ENCODE data around the gene WSB1. TPM values are rescaled to one million over a fixed set of nuclear protein-coding genes. Genes with fewer than 3 reads are reported as not detected.

WSB1 gene
- total RNA-seq (ENCODE audit: low replicate concordance): 396 and 521 TPM in 2 replicates

DNA sequence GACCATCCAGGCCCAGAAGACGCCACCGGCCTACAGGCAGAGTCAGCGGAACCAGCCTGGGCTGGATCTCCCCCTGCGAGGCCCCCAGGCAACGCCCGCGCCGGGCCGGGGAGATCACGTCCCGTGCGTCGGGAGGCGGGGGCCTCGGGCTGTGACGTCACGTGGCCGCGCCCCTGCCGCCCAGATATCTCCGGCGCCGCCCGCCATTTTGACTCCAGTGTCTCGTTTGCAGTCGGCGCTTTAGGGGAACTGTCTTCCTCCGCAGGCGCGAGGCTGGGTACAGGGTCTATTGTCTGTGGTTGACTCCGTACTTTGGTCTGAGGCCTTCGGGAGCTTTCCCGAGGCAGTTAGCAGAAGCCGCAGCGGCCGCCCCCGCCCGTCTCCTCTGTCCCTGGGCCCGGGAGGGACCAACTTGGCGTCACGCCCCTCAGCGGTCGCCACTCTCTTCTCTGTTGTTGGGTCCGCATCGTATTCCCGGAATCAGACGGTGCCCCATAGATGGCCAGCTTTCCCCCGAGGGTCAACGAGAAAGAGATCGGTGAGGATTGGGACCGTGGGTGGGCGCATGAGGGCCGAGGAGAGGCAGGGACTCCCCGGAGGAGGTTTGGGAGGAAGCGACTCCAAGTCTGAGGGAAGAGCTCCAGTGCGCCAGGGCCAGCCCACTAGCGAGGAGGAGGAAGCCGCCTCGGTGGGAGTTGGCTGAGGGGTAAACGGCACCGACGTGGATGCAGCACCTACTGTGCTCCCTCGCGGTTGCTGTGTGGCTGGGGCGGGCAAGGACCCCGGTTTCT is at the start of gene WSB1:
Gene WSB1, plus strand, starts transcription at position 217 of the 791 bp plus-strand sequence. Its CDS starts 282 bp downstream, at position 499.
- peaks cover 50% of the 10 kb centered on the region for H3K79me2 ChIP-seq (ENCODE audit: low read depth)

GRCh38 chr17:27244491-27245223 is 49.3 kb upstream of the WSB1 start:
- no peak overlapping the region for H3K4me3 ChIP-seq
- H3K36me3 ChIP-seq: no peaks in the 10 kb centered on the region
- H3K27ac ChIP-seq: no peak overlapping the region
- no peaks in the 10 kb centered on the region for H3F3A ChIP-seq (ENCODE audit: low read depth)
- DNase-seq (ENCODE audit: low spot score): peak; percentile 33
- H3K79me2 ChIP-seq (ENCODE audit: low read depth): no peaks in the 10 kb centered on the region
- TF ChIP-seq, protein P1, sequence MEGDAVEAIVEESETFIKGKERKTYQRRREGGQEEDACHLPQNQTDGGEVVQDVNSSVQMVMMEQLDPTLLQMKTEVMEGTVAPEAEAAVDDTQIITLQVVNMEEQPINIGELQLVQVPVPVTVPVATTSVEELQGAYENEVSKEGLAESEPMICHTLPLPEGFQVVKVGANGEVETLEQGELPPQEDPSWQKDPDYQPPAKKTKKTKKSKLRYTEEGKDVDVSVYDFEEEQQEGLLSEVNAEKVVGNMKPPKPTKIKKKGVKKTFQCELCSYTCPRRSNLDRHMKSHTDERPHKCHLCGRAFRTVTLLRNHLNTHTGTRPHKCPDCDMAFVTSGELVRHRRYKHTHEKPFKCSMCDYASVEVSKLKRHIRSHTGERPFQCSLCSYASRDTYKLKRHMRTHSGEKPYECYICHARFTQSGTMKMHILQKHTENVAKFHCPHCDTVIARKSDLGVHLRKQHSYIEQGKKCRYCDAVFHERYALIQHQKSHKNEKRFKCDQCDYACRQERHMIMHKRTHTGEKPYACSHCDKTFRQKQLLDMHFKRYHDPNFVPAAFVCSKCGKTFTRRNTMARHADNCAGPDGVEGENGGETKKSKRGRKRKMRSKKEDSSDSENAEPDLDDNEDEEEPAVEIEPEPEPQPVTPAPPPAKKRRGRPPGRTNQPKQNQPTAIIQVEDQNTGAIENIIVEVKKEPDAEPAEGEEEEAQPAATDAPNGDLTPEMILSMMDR (IDR thresholded peaks at IDR 0.05): no peak
- TF ChIP-seq EZH2 (IDR thresholded peaks at IDR 0.05) (no peak), EZH2phosphoT487 (IDR thresholded peaks at IDR 0.05) (no peak)
- Mint-ChIP-seq H3K4me1 (peaks cover 8% of the 10 kb centered on the region), H3K27ac (no peak overlapping the region), H3K4me3 (no peak overlapping the region), H3K36me3 (no peaks in the 10 kb centered on the region), H3K27me3 (ENCODE audit: insufficient read depth, low read depth) (no peaks in the 10 kb centered on the region), H3K9me3 (no peaks in the 10 kb centered on the region)
- no peaks in the 10 kb centered on the region for H3K4me1 ChIP-seq
- peak overlapping the region; percentile 59 for H2AFZ ChIP-seq (replicated peaks)
- H3K9ac ChIP-seq: no peak overlapping the region
- no peak overlapping the region for H3K4me2 ChIP-seq
- H3K9me3 ChIP-seq (ENCODE audit: low read depth): no peaks in the 10 kb centered on the region
- H4K20me1 ChIP-seq (ENCODE audit: low read depth): no peaks in the 10 kb centered on the region
- no peaks in the 10 kb centered on the region for H3K27me3 ChIP-seq

More for the DNA sequence above, at the start of gene WSB1:
- Histone ChIP-seq H3K9me3 (ENCODE audit: low read depth) (no peaks in the 10 kb centered on the region), H3F3A (ENCODE audit: low read depth) (peaks cover 14% of the 10 kb centered on the region), H3K27me3 (no peaks in the 10 kb centered on the region), H4K20me1 (ENCODE audit: low read depth) (peaks cover 47% of the 10 kb centered on the region), H3K36me3 (peaks cover 5% of the 10 kb centered on the region), H3K4me1 (peaks cover 18% of the 10 kb centered on the region), H3K4me3 (peak within 1 kb of the TSS; percentile 89), H3K9ac (peak within 1 kb of the TSS; percentile 87), H2AFZ (replicated peaks) (peak within 1 kb of the TSS; percentile 52), H3K27ac (peak within 1 kb of the TSS; percentile 98), H3K4me2 (peak within 1 kb of the TSS; percentile 95)
- H3K4me1 Mint-ChIP-seq: peaks cover 30% of the 10 kb centered on the region
- no peak for TF ChIP-seq EZH2phosphoT487 (IDR thresholded peaks at IDR 0.05)
- TF ChIP-seq, protein P1 (IDR thresholded peaks at IDR 0.05): peak; percentile 15
- no peaks in the 10 kb centered on the region for H3K27me3 Mint-ChIP-seq (ENCODE audit: insufficient read depth, low read depth)
- H3K36me3 Mint-ChIP-seq: peaks cover 7% of the 10 kb centered on the region
- DNase-seq (ENCODE audit: low spot score): peak; percentile 97
- H3K4me3 Mint-ChIP-seq: peak within 1 kb of the TSS; percentile 100
- no peaks in the 10 kb centered on the region for H3K9me3 Mint-ChIP-seq
- peak within 1 kb of the TSS; percentile 99 for H3K27ac Mint-ChIP-seq

- Histone ChIP-seq H4K20me1 (ENCODE audit: low read depth) (no peaks in the 10 kb centered on the region), H3K9ac (no peak overlapping the region), H3F3A (ENCODE audit: low read depth) (no peaks in the 10 kb centered on the region), H3K27me3 (no peaks in the 10 kb centered on the region), H2AFZ (replicated peaks) (peak overlapping the region; percentile 59), H3K4me2 (no peak overlapping the region), H3K27ac (no peak overlapping the region), H3K36me3 (no peaks in the 10 kb centered on the region), H3K4me1 (no peaks in the 10 kb centered on the region), H3K79me2 (ENCODE audit: low read depth) (no peaks in the 10 kb centered on the region), H3K9me3 (ENCODE audit: low read depth) (no peaks in the 10 kb centered on the region), H3K4me3 (no peak overlapping the region)
- TF ChIP-seq, protein P1 (IDR thresholded peaks at IDR 0.05): peak; percentile 67
- no peak for TF ChIP-seq EZH2 (IDR thresholded peaks at IDR 0.05)
- DNase-seq (ENCODE audit: low spot score): peak; percentile 85
- Mint-ChIP-seq H3K4me1 (peaks cover 8% of the 10 kb centered on the region), H3K27ac (no peak overlapping the region), H3K27me3 (ENCODE audit: insufficient read depth, low read depth) (no peaks in the 10 kb centered on the region), H3K36me3 (no peaks in the 10 kb centered on the region), H3K4me3 (no peak overlapping the region), H3K9me3 (no peaks in the 10 kb centered on the region)
Measured at GRCh38 chr17:27245230-27245696, 48.7 kb upstream of the WSB1 start.

Measured in neural progenitor cell (in vitro differentiated cells).